Measurements from ENCODE around the gene SH3PXD2A. TPM values are rescaled to one million over a fixed set of nuclear protein-coding genes. Genes with fewer than 3 reads are reported as not detected.

Gene SH3PXD2A
- total RNA-seq, 1 donor from 2014 or later, result 56.2 TPM

DNA sequence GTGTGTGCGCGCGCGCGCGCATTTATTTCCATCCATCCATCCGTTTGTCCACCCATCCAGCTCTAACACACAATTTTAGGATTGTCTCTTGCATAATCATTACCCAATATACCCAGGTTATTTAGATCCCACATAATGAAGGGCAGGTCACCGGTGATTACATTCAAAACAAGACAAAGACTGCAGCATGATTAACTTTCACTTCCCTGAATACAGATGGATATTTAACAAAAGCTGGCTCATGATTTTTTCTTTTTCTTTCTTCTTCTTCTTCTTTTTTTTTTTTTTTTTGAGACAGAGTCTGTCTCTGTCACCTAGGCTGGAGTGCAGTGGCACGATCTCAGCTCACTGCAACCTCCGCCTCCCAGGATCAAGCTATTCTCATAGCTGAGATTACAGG, 86.2 kb downstream of the SH3PXD2A start:
- no peak overlapping the region for H3K4me3 ChIP-seq
- H3K27me3 ChIP-seq, result no peaks in the 10 kb centered on the region
- intact Hi-C loops (cut with DNase I), result no loop called here
- peaks cover 0 to 3% of the 10 kb centered on the region in 2 donors for H3K36me3 ChIP-seq
- H3K4me1 ChIP-seq, result peaks cover 25% of the 10 kb centered on the region
- H3K9me3 ChIP-seq, result no peaks in the 10 kb centered on the region
- DNase-seq (ENCODE audit: extremely low spot score in 2 of 2), result no peak
- no peak overlapping the region for H3K27ac ChIP-seq
- TF ChIP-seq POLR2AphosphoS5 (IDR thresholded peaks at IDR 0.05; ENCODE audit: insufficient read depth in 1 of 2, low read depth in 1 of 2) (no peak), POLR2A (IDR thresholded peaks at IDR 0.05) (no peak), CTCF (IDR thresholded peaks at IDR 0.05) (no peak)

DNA sequence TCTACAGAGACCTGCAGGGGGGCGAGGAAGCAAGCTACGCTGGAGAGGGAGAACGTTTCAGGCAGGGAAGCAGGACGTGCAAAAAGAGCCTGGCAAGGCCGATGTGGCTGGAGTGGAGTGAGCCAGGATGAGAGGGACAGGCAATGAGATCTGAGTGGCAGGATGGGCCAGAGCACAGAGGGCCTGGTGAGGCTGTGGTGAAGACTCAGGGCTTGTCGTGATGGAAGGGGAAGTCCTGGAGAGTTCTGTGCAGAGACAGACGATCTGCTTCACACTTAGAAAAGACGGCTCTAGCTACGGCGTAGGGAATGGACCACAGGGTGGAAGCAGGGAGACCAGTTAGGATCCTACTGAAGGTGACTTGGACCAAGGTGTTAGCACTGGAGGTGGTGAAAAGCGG, 87.0 kb downstream of the SH3PXD2A start:
- H3K36me3 ChIP-seq, result peaks cover 0 to 3% of the 10 kb centered on the region in 2 donors
- no peaks in the 10 kb centered on the region for H3K27me3 ChIP-seq
- H3K4me3 ChIP-seq, result no peak overlapping the region
- no peak for DNase-seq (ENCODE audit: extremely low spot score in 2 of 2)
- intact Hi-C loops (cut with DNase I), result no loop called here
- TF ChIP-seq CTCF (IDR thresholded peaks at IDR 0.05), result no peak
- no peak for TF ChIP-seq POLR2A (IDR thresholded peaks at IDR 0.05)
- no peak for TF ChIP-seq POLR2AphosphoS5 (IDR thresholded peaks at IDR 0.05; ENCODE audit: insufficient read depth in 1 of 2, low read depth in 1 of 2)
- no peak overlapping the region for H3K27ac ChIP-seq
- no peaks in the 10 kb centered on the region for H3K9me3 ChIP-seq
- H3K4me1 ChIP-seq, result peaks cover 33% of the 10 kb centered on the region

DNA sequence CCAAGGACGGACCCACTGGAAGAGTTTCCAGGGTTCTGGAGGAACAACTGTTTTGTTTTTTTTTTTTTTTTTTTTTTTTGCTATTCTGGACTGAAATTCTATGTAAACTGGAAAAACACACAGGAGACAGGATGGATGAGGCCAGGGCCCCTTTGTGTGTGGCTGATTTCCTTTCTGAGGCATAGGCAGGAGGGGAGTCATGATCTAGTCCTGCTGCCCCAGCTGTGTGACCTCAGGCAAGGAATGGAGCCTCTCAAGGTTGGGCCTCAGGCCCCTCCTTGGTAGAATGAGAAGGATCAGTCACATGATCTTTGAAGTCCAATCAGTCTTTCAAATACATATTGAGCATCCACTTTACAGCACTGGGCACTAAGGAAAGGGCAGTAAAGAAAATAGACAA, 87.6 kb downstream of the SH3PXD2A start:
- no peak overlapping the region for H3K27ac ChIP-seq
- H3K27me3 ChIP-seq, result no peaks in the 10 kb centered on the region
- peaks cover 32% of the 10 kb centered on the region for H3K4me1 ChIP-seq
- intact Hi-C loops (cut with DNase I), result no loop called here
- TF ChIP-seq POLR2AphosphoS5 (IDR thresholded peaks at IDR 0.05; ENCODE audit: insufficient read depth in 1 of 2, low read depth in 1 of 2) (no peak), POLR2A (IDR thresholded peaks at IDR 0.05) (no peak), CTCF (IDR thresholded peaks at IDR 0.05) (no peak)
- H3K4me3 ChIP-seq, result no peak overlapping the region
- H3K9me3 ChIP-seq, result no peaks in the 10 kb centered on the region
- peaks cover 0 to 3% of the 10 kb centered on the region in 2 donors for H3K36me3 ChIP-seq
- DNase-seq (ENCODE audit: extremely low spot score in 2 of 2), result no peak

DNA sequence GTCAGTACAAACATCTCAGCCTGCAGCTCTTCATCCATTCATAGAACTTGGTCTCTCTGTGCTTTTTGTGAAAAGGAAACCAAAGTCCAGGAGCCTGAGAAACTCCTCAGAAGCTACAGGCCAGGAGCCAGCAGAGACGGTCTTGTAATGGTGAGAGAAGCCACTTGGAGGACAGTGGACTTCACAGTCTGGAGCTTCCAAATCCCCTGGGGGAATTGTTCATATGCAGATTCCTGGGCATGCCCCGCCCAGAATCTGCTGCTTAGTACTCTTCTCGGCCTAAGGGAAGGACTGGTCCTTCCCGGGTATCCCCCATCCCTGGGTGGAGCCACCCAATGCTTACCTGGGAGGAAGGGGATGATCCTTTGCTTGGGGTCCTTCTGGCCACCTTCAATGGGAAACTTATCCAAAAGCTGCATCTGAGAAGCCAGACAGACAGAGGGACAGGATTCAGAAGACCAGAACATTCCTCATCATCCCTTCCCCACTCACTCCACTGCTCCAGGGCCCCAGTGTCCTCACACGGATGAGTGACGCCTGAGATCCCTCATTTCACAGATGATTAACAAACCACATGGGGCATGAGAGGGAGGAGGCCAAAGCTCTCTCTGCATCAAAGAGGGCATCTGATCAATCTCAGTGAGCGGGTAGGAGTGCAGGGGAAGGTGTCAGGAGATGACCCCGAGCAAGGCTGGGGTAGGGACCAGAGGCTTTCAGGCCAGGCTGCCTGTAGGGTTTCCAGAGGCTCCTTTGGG, 88.4 kb downstream of the SH3PXD2A start:
- intact Hi-C loops (cut with DNase I), result no loop called here
- no peak overlapping the region for H3K4me3 ChIP-seq
- no peak overlapping the region for H3K27ac ChIP-seq
- peaks cover 0 to 3% of the 10 kb centered on the region in 2 donors for H3K36me3 ChIP-seq
- H3K27me3 ChIP-seq, result no peaks in the 10 kb centered on the region
- H3K9me3 ChIP-seq, result no peaks in the 10 kb centered on the region
- peaks cover 24% of the 10 kb centered on the region for H3K4me1 ChIP-seq
- TF ChIP-seq POLR2AphosphoS5 (IDR thresholded peaks at IDR 0.05; ENCODE audit: insufficient read depth in 1 of 2, low read depth in 1 of 2) (no peak), CTCF (IDR thresholded peaks at IDR 0.05) (no peak), POLR2A (IDR thresholded peaks at IDR 0.05) (no peak)
- no peak for DNase-seq (ENCODE audit: extremely low spot score in 2 of 2)

DNA sequence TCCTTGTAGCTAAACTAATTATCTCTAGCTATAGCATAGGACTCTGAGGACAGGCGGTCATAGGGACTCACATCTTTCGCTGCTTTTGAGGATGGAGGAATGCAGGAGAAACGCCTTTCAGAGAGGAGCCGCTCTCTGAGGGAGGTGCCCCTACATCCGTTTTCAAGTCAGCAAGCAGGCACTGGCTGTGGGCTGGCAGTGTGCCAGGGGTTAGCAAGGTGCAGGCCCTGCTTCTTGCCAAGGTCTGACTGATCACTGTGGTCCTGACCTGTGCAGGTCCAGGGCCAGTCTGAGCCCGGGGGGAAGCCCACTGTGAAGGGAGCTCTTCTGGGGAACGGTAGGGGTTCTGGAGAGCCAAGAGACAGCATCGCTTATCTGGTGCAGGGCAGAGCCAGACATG, 89.4 kb downstream of the SH3PXD2A start:
- H3K36me3 ChIP-seq, result peaks cover 0 to 3% of the 10 kb centered on the region in 2 donors
- no peak for TF ChIP-seq CTCF (IDR thresholded peaks at IDR 0.05)
- no peak for TF ChIP-seq POLR2A (IDR thresholded peaks at IDR 0.05)
- no peak for TF ChIP-seq POLR2AphosphoS5 (IDR thresholded peaks at IDR 0.05; ENCODE audit: insufficient read depth in 1 of 2, low read depth in 1 of 2)
- no peaks in the 10 kb centered on the region for H3K27me3 ChIP-seq
- intact Hi-C loops (cut with DNase I), result no loop called here
- no peaks in the 10 kb centered on the region for H3K9me3 ChIP-seq
- no peak overlapping the region for H3K27ac ChIP-seq
- no peak overlapping the region for H3K4me3 ChIP-seq
- no peak for DNase-seq (ENCODE audit: extremely low spot score in 2 of 2)
- peaks cover 22% of the 10 kb centered on the region for H3K4me1 ChIP-seq
